Lower lobe of right lung (tissue), 2 donors: ENCODE results near the gene EYA2. TPM values are rescaled to one million over a fixed set of nuclear protein-coding genes. Genes with fewer than 3 reads are reported as not detected.

ENCODE experiments used
- ATAC-seq, 2 donors: fragments of 200-7000 bp; cut with Tn5 transposase; one replicate each; pipeline ENCODE4 v1.9.1; 2020 to 2022; ENCODE audit warnings: mild to moderate bottlenecking in 2 of 2, moderate library complexity in 2 of 2
- DNase-seq: peaks from one replicate; pipeline ENCODE4 v3.0.0-alpha.2; 2020
- H3K27ac ChIP-seq: fragments of 200-600 bp; one replicate; pipeline ENCODE4 v1.8.0; 2022
- H3K27me3 ChIP-seq: fragments of 200-600 bp; one replicate; pipeline ENCODE4 v1.8.0; 2022; ENCODE audit warnings: low read depth
- H3K36me3 ChIP-seq: fragments of 200-600 bp; one replicate; pipeline ENCODE4 v1.8.0; 2022; ENCODE audit warnings: mild to moderate bottlenecking
- H3K4me1 ChIP-seq: fragments of 200-600 bp; one replicate; pipeline ENCODE4 v1.8.0; 2022
- H3K4me3 ChIP-seq: fragments of 200-600 bp; one replicate; pipeline ENCODE4 v1.8.0; 2022; ENCODE audit warnings: mild to moderate bottlenecking
- H3K9me3 ChIP-seq: fragments of 200-600 bp; one replicate; pipeline ENCODE4 v1.8.0; 2022
- intact Hi-C: fragments of 100-400 bp; cut with DNase I; formaldehyde crosslinking; loops from one replicate; pipeline ENCODE4 v1.11.0; 2022
- total RNA-seq: library from RNA; stranded (reverse); fragmentation: NEBNext Ultra II Directional; extraction: Animal tissue kit (Norgen Biotek cat#: 25700); gene quantifications from one replicate; pipeline ENCODE4 v1.2.1, GENCODE V29; 2021
- TF ChIP-seq, protein P1 (sequence below): fragments of 200-600 bp; IDR thresholded peaks from one replicate; pipeline ENCODE4 v1.8.0; 2022; ENCODE audit warnings: antibody characterized with exemption, mild to moderate bottlenecking
- donor health status: DM: no; HTN: yes; CAD: no; lungs with severe emphysema.

Gene EYA2
- total RNA-seq, 1 donor from 2014 or later: 3.5 TPM

DNA sequence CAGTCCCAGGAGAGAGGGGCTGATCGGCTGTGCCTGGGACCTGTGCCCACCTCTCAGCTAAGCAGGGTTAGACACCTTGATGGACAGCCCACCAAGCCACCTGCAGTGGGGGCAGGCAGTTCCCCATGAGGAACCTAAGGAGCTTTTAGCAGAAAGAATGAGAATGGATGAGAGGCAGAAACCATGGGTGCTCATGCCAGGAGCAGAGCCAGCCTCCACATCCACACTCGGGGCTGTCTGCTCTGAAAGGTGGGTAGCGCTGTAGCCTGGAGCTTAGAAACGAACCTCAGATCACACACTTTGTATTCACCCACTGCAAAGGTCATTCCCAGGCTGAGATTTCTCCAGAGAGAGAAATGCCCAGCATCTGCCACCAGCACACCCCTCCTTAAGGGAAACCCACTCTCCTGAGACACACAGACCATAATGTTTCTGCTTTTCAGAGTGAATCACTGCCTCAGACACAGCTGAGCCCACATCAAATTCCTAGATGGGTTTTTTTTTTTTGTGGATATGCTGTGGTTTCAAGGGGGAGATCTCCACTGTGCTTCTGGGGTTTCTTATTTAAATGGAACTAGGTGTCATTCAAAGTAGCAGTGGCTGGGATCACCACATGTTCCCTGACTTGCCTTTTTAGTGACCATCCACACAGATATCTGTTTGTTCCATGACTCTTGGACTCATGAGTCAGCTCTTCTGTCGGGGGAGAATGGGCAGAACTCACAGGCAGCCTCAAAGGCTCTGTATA, 218.9 kb downstream of the EYA2 start:
- no peak overlapping the region for H3K27ac ChIP-seq
- H3K4me3 ChIP-seq: no peak overlapping the region
- intact Hi-C loops: no loop called here
- peaks cover 6% of the 10 kb centered on the region for H3K9me3 ChIP-seq
- ATAC-seq: no peak
- no peak for DNase-seq
- H3K27me3 ChIP-seq: no peaks in the 10 kb centered on the region
- H3K36me3 ChIP-seq: no peaks in the 10 kb centered on the region
- no peaks in the 10 kb centered on the region for H3K4me1 ChIP-seq
- TF ChIP-seq, protein P1, sequence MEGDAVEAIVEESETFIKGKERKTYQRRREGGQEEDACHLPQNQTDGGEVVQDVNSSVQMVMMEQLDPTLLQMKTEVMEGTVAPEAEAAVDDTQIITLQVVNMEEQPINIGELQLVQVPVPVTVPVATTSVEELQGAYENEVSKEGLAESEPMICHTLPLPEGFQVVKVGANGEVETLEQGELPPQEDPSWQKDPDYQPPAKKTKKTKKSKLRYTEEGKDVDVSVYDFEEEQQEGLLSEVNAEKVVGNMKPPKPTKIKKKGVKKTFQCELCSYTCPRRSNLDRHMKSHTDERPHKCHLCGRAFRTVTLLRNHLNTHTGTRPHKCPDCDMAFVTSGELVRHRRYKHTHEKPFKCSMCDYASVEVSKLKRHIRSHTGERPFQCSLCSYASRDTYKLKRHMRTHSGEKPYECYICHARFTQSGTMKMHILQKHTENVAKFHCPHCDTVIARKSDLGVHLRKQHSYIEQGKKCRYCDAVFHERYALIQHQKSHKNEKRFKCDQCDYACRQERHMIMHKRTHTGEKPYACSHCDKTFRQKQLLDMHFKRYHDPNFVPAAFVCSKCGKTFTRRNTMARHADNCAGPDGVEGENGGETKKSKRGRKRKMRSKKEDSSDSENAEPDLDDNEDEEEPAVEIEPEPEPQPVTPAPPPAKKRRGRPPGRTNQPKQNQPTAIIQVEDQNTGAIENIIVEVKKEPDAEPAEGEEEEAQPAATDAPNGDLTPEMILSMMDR: no peak

DNA sequence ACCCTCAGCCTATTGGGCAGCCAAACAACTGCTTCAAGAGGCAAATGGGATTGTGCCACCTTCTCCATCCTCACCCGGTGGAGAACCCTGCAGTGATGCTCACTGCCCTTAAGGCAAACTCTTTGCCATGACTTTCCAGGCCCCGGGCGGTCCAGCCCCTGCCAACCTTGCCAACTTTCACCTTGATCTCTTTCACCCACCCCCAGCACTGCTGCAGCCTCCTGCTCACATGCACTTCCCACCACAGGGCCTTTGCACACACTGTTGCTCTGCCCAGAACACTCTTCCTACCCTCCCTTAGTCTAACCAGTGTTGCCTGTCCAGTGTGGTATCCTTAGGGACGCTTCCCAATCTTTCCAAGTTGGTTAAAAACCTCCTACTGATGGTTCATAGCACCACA, 221.1 kb downstream of the EYA2 start:
- no peak for DNase-seq
- peaks cover 4% of the 10 kb centered on the region for H3K9me3 ChIP-seq
- H3K36me3 ChIP-seq: no peaks in the 10 kb centered on the region
- intact Hi-C loops: no loop called here
- H3K4me3 ChIP-seq: no peak overlapping the region
- no peaks in the 10 kb centered on the region for H3K4me1 ChIP-seq
- TF ChIP-seq, protein P1: no peak
- no peak for ATAC-seq
- H3K27me3 ChIP-seq: no peaks in the 10 kb centered on the region
- H3K27ac ChIP-seq: no peak overlapping the region

DNA sequence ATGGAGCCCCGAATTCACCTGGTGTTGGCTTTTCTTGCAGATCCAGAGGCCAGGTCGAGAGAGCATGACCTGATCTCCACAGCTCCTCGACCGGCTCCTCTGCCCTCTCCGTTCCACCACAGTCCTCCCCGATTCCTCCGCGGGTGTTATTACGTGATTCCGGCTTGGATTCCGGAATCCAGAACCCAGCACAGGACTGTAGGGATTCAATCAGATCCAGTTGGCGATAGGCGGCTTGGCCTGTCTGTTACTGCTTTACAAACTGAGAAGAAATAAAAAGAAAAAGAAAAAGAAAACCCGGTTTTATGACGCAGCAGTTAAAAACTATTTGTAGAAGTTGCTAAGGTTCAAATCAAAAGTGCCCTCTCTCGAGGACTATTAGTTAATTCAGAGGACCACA, 222.7 kb downstream of the EYA2 start:
- no peaks in the 10 kb centered on the region for H3K4me1 ChIP-seq
- intact Hi-C loops: no loop called here
- H3K27me3 ChIP-seq: no peaks in the 10 kb centered on the region
- ATAC-seq (no peak), DNase-seq (no peak)
- H3K9me3 ChIP-seq: no peaks in the 10 kb centered on the region
- TF ChIP-seq, protein P1: no peak
- H3K4me3 ChIP-seq: no peak overlapping the region
- H3K27ac ChIP-seq: no peak overlapping the region
- no peaks in the 10 kb centered on the region for H3K36me3 ChIP-seq

DNA sequence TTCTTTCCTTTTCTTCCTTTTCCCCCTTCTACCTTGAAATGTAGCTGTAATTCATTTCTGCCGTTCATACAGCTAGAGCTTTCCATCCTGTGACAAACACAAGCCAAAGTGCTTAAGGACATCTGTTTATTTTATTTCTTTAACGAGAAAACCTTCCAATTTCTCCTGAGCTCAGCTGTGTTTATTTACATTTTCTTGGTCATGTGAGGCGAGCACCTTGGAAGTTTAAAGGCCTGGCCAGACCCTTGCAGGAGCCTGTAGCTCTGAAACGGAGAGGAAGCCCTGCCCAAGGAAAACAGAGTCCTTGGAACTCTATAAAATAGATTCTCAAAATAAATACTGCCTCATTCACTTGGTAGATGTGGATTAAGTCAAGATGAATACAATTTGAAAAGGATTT, 223.1 kb downstream of the EYA2 start:
- no peak for ATAC-seq
- H3K4me1 ChIP-seq: no peaks in the 10 kb centered on the region
- DNase-seq: no peak
- intact Hi-C loops: no loop called here
- no peak overlapping the region for H3K4me3 ChIP-seq
- H3K27ac ChIP-seq: no peak overlapping the region
- H3K27me3 ChIP-seq: no peaks in the 10 kb centered on the region
- H3K36me3 ChIP-seq: no peaks in the 10 kb centered on the region
- H3K9me3 ChIP-seq: no peaks in the 10 kb centered on the region
- TF ChIP-seq, protein P1: no peak

DNA sequence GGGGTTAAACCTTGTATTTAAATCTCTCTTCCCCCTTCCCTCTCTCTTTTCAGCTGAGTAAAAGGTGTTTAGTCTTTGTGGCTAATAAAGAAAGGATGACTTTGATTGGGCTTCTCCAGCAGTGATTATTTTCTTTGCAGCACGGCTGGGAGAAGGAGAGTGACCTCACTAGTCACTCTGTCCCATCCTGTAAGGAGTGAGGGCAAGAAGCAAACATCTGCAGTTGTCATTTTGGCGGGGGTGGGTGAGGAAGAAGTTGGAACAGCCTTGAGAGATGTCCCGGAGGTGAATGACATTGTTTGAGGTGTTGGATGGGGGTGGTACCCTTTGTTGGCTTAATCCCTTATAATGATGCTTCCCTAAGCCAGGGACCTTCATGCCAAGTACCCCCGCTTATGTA, 223.6 kb downstream of the EYA2 start:
- Histone ChIP-seq H3K9me3 (no peaks in the 10 kb centered on the region), H3K27me3 (no peaks in the 10 kb centered on the region), H3K27ac (no peak overlapping the region), H3K36me3 (no peaks in the 10 kb centered on the region), H3K4me3 (no peak overlapping the region), H3K4me1 (no peaks in the 10 kb centered on the region)
- TF ChIP-seq, protein P1: no peak
- ATAC-seq (no peak), DNase-seq (no peak)
- intact Hi-C loops: no loop called here
